Measurements from ENCODE around the gene GJC1. TPM values are rescaled to one million over a fixed set of nuclear protein-coding genes. Genes with fewer than 3 reads are reported as not detected.
A peak's percentile ranks its signal among the peaks of the same experiment; 100 is the strongest.

GJC1 gene
- polyA plus RNA-seq, 2 of the 4 experiments (the other 2 are of a cell fraction), result 21.2 to 22.1 TPM

DNA sequence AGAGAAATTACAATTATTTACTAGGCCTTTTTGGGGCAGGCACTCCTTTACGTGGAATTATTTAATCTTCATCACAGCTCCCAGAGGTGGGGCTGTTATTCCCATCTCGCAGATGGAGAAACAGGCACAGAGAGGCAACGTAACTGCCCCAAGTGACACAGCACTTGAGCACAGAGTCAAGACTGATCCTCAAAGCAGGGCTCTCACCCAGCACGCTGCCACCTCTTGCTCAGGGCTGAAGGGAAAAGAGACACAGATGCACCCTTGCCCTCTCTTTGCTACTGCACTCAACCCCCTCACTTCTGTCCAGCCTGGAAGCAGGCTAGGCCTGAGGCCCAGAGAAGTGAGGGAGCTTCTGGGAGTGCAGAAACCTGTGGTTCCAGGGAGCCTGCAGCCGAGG lies 66.9 kb downstream of the GJC1 start:
- ChIA-PET POLR2A (interaction anchor here (0.7 kb wide), 1 partner anchor 442 kb away, joined by 4 read pairs; no protein-coding TSS in a partner anchor), CTCF (interaction anchor here (0.6 to 30.3 kb wide), 7 partner anchors 10 to 103 kb away, joined by 3 to 1787 read pairs (median 12); partner anchors contain the start of gene HIGD1B)
- Histone ChIP-seq H3K27ac (no peak overlapping the region), H3K9me3 (no peaks in the 10 kb centered on the region), H3K4me1 (peaks cover 10% of the 10 kb centered on the region; the same call in 1 of the 3 replicates), H3K4me3 (no peak overlapping the region), H3K4me2 (no peak overlapping the region)
- TF ChIP-seq CBX8 (IDR thresholded peaks at IDR 0.05) (no peak), CHD4 (IDR thresholded peaks at IDR 0.05; ENCODE audit: borderline replicate concordance) (no peak), EP300 (IDR thresholded peaks at IDR 0.05) (no peak), RAD21 (conservative IDR thresholded peaks at IDR 0.05 in 1 of 2, IDR thresholded peaks at IDR 0.05 in 1 of 2) (no peak)
- TF ChIP-seq, protein P1, sequence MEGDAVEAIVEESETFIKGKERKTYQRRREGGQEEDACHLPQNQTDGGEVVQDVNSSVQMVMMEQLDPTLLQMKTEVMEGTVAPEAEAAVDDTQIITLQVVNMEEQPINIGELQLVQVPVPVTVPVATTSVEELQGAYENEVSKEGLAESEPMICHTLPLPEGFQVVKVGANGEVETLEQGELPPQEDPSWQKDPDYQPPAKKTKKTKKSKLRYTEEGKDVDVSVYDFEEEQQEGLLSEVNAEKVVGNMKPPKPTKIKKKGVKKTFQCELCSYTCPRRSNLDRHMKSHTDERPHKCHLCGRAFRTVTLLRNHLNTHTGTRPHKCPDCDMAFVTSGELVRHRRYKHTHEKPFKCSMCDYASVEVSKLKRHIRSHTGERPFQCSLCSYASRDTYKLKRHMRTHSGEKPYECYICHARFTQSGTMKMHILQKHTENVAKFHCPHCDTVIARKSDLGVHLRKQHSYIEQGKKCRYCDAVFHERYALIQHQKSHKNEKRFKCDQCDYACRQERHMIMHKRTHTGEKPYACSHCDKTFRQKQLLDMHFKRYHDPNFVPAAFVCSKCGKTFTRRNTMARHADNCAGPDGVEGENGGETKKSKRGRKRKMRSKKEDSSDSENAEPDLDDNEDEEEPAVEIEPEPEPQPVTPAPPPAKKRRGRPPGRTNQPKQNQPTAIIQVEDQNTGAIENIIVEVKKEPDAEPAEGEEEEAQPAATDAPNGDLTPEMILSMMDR (IDR thresholded peaks at IDR 0.05), result no peak
- WGBS (ENCODE audit: missing lambda C conversion rate), result 83% methylated on average over 5 of the region's 5 CpGs
- no peak for DNase-seq (ENCODE audit: low read depth in 1 of 2, low spot score in 1 of 2)
- no peak for FAIRE-seq
- no peak for ATAC-seq

GRCh38 chr17:44761932-44762810 lies 67.9 kb downstream of the GJC1 start:
- FAIRE-seq (no peak), ATAC-seq (0 out of 6 replicates have a peak, but pooled peaks of 1 of the 2 experiments have one; percentile 1), DNase-seq (ENCODE audit: low read depth in 1 of 2, low spot score in 1 of 2) (peak in 1 of 2 experiments; percentile 49)
- Histone ChIP-seq H3K27ac (no peak overlapping the region), H3K9me3 (no peaks in the 10 kb centered on the region), H3K4me2 (no peak overlapping the region), H3K4me1 (peaks cover 10% of the 10 kb centered on the region; the same call in 1 of the 3 replicates), H3K4me3 (no peak overlapping the region)
- CTCF ChIA-PET, result interaction anchor here (0.8 to 30.3 kb wide), 7 partner anchors 11 to 104 kb away, joined by 3 to 1787 read pairs (median 12); partner anchors contain the start of gene HIGD1B
- POLR2A ChIA-PET, result no interaction called here
- no peak for TF ChIP-seq MAFK (IDR thresholded peaks at IDR 0.05; ENCODE audit: partially characterized antibody)
- TF ChIP-seq RFX5 (IDR thresholded peaks at IDR 0.05), result no peak
- TF ChIP-seq PHF8 (IDR thresholded peaks at IDR 0.05; ENCODE audit: borderline replicate concordance, low read depth), result no peak
- no peak for TF ChIP-seq RAD21 (conservative IDR thresholded peaks at IDR 0.05 in 1 of 2, IDR thresholded peaks at IDR 0.05 in 1 of 2)
- TF ChIP-seq PBX3 (IDR thresholded peaks at IDR 0.05), result no peak
- TF ChIP-seq, protein P2, sequence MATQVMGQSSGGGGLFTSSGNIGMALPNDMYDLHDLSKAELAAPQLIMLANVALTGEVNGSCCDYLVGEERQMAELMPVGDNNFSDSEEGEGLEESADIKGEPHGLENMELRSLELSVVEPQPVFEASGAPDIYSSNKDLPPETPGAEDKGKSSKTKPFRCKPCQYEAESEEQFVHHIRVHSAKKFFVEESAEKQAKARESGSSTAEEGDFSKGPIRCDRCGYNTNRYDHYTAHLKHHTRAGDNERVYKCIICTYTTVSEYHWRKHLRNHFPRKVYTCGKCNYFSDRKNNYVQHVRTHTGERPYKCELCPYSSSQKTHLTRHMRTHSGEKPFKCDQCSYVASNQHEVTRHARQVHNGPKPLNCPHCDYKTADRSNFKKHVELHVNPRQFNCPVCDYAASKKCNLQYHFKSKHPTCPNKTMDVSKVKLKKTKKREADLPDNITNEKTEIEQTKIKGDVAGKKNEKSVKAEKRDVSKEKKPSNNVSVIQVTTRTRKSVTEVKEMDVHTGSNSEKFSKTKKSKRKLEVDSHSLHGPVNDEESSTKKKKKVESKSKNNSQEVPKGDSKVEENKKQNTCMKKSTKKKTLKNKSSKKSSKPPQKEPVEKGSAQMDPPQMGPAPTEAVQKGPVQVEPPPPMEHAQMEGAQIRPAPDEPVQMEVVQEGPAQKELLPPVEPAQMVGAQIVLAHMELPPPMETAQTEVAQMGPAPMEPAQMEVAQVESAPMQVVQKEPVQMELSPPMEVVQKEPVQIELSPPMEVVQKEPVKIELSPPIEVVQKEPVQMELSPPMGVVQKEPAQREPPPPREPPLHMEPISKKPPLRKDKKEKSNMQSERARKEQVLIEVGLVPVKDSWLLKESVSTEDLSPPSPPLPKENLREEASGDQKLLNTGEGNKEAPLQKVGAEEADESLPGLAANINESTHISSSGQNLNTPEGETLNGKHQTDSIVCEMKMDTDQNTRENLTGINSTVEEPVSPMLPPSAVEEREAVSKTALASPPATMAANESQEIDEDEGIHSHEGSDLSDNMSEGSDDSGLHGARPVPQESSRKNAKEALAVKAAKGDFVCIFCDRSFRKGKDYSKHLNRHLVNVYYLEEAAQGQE (IDR thresholded peaks at IDR 0.05), result no peak
- peak; percentile 83; the same call in 1 of the 2 replicates for TF ChIP-seq KDM1A (IDR thresholded peaks at IDR 0.05; ENCODE audit: low read depth)
- TF ChIP-seq HDAC2 (IDR thresholded peaks at IDR 0.05), result 0 out of 2 replicates have a peak, but pooled peaks have one; percentile 46
- no peak for TF ChIP-seq RNF2 (IDR thresholded peaks at IDR 0.05; ENCODE audit: borderline replicate concordance, low read depth)
- TF ChIP-seq JUNB (IDR thresholded peaks at IDR 0.05), result no peak
- TF ChIP-seq HOXB13 (CRISPR knock-in tag; IDR thresholded peaks at IDR 0.05; ENCODE audit: low read depth), result no peak
- no peak for TF ChIP-seq NFE2L2 (conservative IDR thresholded peaks at IDR 0.05; ENCODE audit: low read length)
- TF ChIP-seq CHD4 (IDR thresholded peaks at IDR 0.05; ENCODE audit: borderline replicate concordance), result no peak
- no peak for TF ChIP-seq CEBPB (IDR thresholded peaks at IDR 0.05)
- TF ChIP-seq ELK1 (IDR thresholded peaks at IDR 0.05; ENCODE audit: low read depth, low read length), result no peak
- WGBS (ENCODE audit: missing lambda C conversion rate), result 68% methylated on average over 17 of the region's 17 CpGs
